HG03025 (cell line): ENCODE measurements around the gene CHD6.

ENCODE experiments used
- ATAC-seq: cut with Tn5 transposase; IDR thresholded peaks from one replicate; pipeline ENCODE4 v1.9.1; 2021; ENCODE audit warnings: mild to moderate bottlenecking, moderate library complexity; ENCODE audit not compliant: unreplicated experiment, low FRiP score

Gene CHD6

GRCh38 chr20:41376349-41376748 lies 241.8 kb downstream of the CHD6 start:
- no peak for ATAC-seq

DNA sequence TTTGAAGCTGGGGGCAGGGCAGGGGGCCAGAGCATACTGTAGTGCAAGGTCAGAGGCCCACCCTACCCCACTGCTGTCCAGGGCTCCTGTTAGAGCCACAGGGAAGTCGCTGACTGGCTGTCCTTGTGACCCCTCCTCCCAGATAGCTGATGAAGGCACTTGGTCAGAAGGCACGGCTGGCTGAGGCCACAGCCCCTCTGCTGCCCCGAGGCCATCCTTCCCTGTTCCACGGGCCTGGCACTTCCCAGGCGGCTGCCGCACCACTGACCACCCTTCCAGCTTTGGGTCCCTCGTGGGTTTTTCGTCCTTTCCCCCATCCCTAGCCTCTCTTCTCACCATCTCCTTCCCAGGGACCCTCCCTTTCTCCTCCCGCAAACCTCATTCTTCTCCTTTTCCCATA lies 242.3 kb downstream of the CHD6 start:
- ATAC-seq: no peak

DNA sequence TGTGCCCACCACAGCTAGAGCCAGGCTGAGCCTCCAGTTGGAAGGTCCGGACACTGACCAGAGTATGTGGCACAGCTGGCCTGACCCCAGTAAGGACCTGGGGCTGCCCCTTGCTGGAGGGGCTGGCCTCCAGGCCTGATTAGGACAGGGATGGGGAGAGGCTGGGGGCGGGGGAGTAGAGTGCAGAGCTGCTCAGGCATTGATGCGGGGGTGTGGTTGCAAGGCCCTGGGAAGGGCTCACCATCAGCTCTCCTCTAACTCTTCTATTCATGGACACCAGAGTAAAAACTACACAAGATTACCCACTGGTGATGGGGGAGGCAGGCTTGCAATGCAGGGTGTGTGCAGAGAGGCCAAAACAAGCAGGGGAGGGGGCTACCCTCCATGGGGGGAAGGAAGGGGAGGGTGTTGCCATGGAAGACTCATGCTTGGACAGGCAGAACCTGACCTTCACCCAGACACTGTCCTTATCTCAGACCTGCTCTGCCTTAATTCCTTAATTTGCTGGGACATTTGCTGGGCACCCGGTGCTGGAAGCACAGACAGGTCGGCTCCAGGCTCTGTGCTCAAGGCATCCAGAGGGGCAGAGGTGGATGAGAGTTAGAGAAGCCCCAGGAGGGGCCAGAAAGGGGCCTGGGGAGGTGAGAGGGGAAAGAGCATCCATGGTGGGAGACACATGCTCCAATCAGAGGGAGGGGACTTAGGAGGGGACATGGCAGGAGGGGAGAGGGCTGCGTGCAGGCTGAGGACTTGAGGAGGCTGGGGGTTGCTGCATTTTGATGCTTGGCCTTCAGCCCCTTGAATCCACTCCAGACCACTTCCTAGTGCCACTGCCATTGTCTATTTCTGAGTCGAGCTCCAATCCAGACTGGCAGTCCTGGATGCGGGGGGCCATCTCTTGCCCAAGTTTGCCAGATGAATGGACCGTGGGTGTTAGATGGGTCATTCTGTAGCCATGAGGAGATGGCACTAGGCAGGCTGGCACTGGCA lies 244.0 kb downstream of the CHD6 start:
- no peak for ATAC-seq

DNA sequence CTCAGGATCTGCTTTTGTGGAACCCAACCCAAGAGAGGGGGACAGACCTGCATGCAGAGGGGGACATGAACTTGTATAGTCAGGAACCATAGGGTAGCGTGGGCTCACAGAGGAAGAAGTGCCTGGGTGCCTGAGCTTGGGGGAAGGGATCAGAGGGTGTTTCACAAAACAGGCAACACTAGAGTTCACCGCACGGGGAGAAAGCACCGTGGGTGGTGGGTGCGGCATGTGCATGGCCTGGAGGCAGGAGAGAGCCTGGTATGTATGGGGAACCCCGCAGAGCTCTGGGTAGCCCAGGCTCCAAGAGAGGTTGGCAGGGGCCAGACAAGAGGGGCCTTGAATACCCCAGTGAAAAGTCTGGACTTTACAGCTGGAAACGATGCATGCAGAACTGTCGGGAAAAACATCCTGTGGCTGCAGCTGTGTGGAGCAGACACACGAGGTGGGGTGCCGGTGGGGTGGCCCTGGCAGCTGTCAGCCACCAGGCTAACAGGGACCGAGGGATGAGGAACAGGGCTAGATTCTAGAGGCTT lies 244.9 kb downstream of the CHD6 start:
- no peak for ATAC-seq

- no peak for ATAC-seq
Observed at GRCh38 chr20:41371371-41371770, 246.8 kb downstream of the CHD6 start.

GRCh38 chr20:41370176-41370575 lies 248.0 kb downstream of the CHD6 start:
- ATAC-seq: no peak

GRCh38 chr20:41369673-41370072 lies 248.5 kb downstream of the CHD6 start:
- ATAC-seq: no peak

DNA sequence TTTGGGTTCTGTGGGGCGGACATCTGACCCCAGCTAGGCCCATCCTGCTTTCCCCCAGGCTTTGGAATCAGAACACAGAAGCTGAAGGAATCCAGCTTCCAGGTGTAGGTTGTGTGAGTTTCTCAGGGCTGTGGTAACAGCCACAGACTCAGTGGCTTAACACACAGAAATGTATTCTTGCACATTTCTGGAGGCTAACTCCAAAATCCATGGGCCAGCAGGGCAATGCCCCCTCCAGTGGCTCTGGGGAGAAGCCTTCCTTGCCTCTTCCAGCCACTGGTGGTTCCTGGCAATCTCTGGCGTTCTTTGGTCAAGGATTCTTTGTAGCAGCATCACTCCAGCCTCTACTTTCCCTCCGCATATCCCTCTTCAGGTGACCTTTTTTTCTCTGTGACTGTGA lies 250.2 kb downstream of the CHD6 start:
- ATAC-seq: no peak

DNA sequence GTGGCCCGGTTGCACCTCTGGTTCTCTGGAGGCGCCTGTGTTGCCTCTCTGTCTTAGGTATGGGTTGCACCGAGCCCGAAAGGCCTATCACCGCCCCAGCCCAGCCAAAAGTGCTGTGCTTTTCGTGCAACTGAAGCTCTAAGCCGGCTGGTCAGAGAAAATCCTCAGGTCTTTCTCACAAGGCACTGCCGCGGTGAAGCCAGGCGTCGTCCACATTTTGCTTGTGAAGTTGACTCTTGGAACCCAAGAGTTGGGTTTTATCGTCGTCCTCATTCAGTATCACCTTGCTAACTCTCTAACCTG lies 250.8 kb downstream of the CHD6 start:
- no peak for ATAC-seq

- no peak for ATAC-seq
Observed at GRCh38 chr20:41366546-41367392, 251.4 kb downstream of the CHD6 start, which contains the start of gene EMILIN3. Gene EMILIN3, minus strand, starts transcription at chr20:41366818. Its CDS starts 184 bp downstream, at chr20:41366634.

GRCh38 chr20:41365777-41366545 lies 252.2 kb downstream of the CHD6 start:
- no peak for ATAC-seq

DNA sequence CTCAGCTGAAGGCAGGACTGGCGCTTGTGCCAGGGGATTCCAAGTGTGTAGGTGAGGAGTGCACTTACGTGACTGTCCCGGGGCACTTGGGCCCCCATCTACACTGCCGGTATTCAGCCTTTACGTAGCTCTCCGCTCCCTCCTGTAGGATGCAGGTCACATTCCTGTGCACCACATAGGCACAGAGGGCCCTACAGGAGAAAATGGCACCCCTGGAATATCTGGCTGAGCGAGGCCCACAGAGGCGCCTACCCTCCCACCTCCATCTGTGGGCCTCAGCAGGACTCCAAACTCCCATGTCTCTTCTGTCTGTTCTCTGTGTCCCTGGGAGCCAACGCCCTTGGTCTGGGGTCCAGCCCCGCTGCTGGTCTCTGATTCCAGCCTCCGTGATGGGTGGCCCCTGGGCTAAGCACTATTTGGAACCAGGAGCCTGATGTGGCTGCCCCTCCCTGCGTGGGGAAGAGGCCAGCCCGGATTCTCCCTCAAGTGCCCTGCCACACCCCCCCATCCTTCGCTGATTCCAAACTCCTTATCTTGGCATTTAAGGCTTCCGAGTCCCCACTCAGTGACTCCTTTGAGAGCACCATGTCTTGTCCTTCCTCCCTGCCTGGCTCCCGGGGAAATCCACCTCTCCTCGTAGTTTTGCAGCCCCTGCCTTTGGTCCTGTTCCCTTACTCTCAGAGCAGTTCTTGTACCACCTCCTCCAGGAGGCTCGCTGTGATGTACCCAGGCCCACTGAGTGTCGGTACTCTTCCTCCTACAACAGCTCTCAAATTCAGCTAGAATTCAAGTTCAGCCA lies 253.0 kb downstream of the CHD6 start:
- ATAC-seq: no peak

- no peak for ATAC-seq
Observed at GRCh38 chr20:41364236-41364855, 253.8 kb downstream of the CHD6 start.

DNA sequence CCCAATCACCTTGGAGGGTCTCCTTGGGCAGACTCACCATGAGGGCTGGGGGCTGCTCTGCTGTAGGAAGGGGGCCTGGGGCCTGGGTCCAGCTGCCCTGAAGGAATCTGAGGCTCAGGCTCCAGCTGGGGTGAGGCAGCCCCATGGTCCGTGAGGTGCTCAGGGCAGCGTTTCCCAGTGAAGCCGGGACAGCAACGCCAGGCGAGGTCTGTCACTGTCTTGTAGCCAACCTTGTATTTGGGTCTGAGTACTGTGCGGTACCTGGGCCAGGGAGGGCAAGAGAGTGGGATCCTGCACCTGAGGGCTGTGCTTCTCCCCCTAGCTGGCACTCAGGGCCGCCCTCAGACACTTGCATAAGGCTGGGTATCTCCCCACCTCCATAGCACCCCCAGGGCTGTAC lies 254.6 kb downstream of the CHD6 start:
- no peak for ATAC-seq

- ATAC-seq: no peak
Observed at GRCh38 chr20:41362748-41363140, 255.4 kb downstream of the CHD6 start.

- ATAC-seq: no peak
Observed at GRCh38 chr20:41361757-41362747, 256.1 kb downstream of the CHD6 start.

DNA sequence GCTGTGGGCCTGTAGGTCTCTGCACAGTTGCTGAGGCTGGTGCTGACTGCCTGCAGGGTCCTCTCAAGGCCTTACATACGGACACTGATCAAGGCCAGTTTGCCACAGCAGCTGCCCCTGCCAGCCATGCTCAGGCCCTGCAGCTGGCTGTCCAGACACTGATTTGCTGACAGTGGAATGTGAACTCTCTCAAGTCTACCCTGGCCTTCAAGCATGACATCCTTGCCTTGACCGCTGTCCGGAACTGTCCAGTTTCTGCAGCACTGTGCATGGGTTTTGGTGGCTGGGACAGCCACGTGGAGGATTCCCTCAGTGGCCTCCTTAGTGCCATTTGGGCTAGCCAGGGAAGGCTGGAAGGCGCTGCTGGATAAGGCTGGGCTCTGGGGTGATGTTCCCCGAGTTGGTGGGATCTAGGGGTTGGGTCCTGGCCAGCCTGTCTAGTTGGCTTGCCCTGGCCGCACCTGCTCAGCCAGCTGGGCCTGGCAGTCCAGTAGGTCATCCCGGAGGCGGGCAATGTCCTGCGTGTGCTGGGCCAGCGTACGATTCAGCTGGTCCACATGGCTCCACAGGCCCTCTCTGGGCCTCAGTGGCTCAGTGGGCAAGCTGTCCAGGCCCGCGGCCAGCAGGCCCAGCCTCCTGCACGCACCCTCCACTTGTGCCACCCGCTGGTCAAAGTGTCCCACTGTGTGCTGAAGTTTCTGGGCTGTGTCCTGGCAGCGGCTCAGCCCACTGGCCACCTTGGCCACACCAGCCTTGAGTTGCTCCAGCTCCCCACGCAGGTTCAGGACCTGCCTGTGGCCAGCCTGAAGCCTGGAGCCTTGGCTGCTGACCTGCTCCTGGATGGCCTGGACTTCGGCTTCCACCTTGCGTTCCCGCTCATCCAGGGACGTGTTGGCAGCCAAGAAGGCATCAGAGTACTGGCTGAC lies 257.1 kb downstream of the CHD6 start:
- no peak for ATAC-seq
